ENCODE measurements around the gene ISG15. TPM values are rescaled to one million over a fixed set of nuclear protein-coding genes. Genes with fewer than 3 reads are reported as not detected.

ISG15 gene
- total RNA-seq, 1 experiment from 2014 or later = 63.1 TPM

GRCh38 chr1:970242-970972 is 42.9 kb upstream of the ISG15 start:
- CTCF ChIA-PET = no interaction called here
- no peak overlapping the region for H3K4me3 ChIP-seq (ENCODE audit: low read depth, low read length)
- no peaks in the 10 kb centered on the region for H3K27me3 Mint-ChIP-seq (ENCODE audit: insufficient read depth, unreplicated experiment)
- POLR2A ChIA-PET = no interaction called here
- H3K4me1 Mint-ChIP-seq (ENCODE audit: low read depth, unreplicated experiment) = peaks cover 5% of the 10 kb centered on the region
- no peaks in the 10 kb centered on the region for H3K36me3 ChIP-seq (ENCODE audit: control insufficient read depth, insufficient read depth, low read length)
- H3K27ac Mint-ChIP-seq (ENCODE audit: unreplicated experiment) = no peak overlapping the region
- no TSS peak for BruUV-seq (replicated peaks)
- no peak for DNase-seq
- TF ChIP-seq CTCF (IDR thresholded peaks at IDR 0.05; ENCODE audit: insufficient read depth in 1 of 2, low read depth in 1 of 2, low read length in 1 of 2, severe bottlenecking in 1 of 2, unreplicated experiment in 1 of 2) = no peak
- H3K4me3 Mint-ChIP-seq (ENCODE audit: unreplicated experiment) = no peak overlapping the region
- no peaks in the 10 kb centered on the region for H3K36me3 Mint-ChIP-seq (ENCODE audit: insufficient read depth, unreplicated experiment)
- intact Hi-C loops (cut with micrococcal nuclease; ENCODE audit: unreplicated experiment) = no loop called here
- H3K9me3 ChIP-seq = no peaks in the 10 kb centered on the region
- H3K9me3 Mint-ChIP-seq (ENCODE audit: unreplicated experiment) = no peaks in the 10 kb centered on the region
- H3K4me1 ChIP-seq = peaks cover 6% of the 10 kb centered on the region
- no peaks in the 10 kb centered on the region for H3K27me3 ChIP-seq (replicated peaks; ENCODE audit: control insufficient read depth, insufficient read depth, low read length)

- no peaks in the 10 kb centered on the region for H3K9me3 Mint-ChIP-seq (ENCODE audit: unreplicated experiment)
- TF ChIP-seq CTCF (IDR thresholded peaks at IDR 0.05; ENCODE audit: insufficient read depth in 1 of 2, low read depth in 1 of 2, low read length in 1 of 2, severe bottlenecking in 1 of 2, unreplicated experiment in 1 of 2) = no peak
- no peak overlapping the region for H3K4me3 Mint-ChIP-seq (ENCODE audit: unreplicated experiment)
- Histone ChIP-seq H3K27me3 (replicated peaks; ENCODE audit: control insufficient read depth, insufficient read depth, low read length) (no peaks in the 10 kb centered on the region), H3K4me1 (peaks cover 5% of the 10 kb centered on the region), H3K9me3 (no peaks in the 10 kb centered on the region), H3K4me3 (ENCODE audit: low read depth, low read length) (no peak overlapping the region), H3K36me3 (ENCODE audit: control insufficient read depth, insufficient read depth, low read length) (no peaks in the 10 kb centered on the region)
- ChIA-PET POLR2A (no interaction called here), CTCF (no interaction called here)
- H3K27me3 Mint-ChIP-seq (ENCODE audit: insufficient read depth, unreplicated experiment) = no peaks in the 10 kb centered on the region
- H3K36me3 Mint-ChIP-seq (ENCODE audit: insufficient read depth, unreplicated experiment) = no peaks in the 10 kb centered on the region
- intact Hi-C loops (cut with micrococcal nuclease; ENCODE audit: unreplicated experiment) = no loop called here
- no peak overlapping the region for H3K27ac Mint-ChIP-seq (ENCODE audit: unreplicated experiment)
- no peak for DNase-seq
- no TSS peak for BruUV-seq (replicated peaks)
- H3K4me1 Mint-ChIP-seq (ENCODE audit: low read depth, unreplicated experiment) = peaks cover 5% of the 10 kb centered on the region
Observed at GRCh38 chr1:970973-971730, 42.1 kb upstream of the ISG15 start.

GRCh38 chr1:971751-972506 is 41.4 kb upstream of the ISG15 start:
- Mint-ChIP-seq H3K27me3 (ENCODE audit: insufficient read depth, unreplicated experiment) (no peaks in the 10 kb centered on the region), H3K27ac (ENCODE audit: unreplicated experiment) (no peak overlapping the region), H3K4me3 (ENCODE audit: unreplicated experiment) (no peak overlapping the region), H3K4me1 (ENCODE audit: low read depth, unreplicated experiment) (peaks cover 5% of the 10 kb centered on the region), H3K36me3 (ENCODE audit: insufficient read depth, unreplicated experiment) (no peaks in the 10 kb centered on the region), H3K9me3 (ENCODE audit: unreplicated experiment) (no peaks in the 10 kb centered on the region)
- ChIA-PET POLR2A (no interaction called here), CTCF (no interaction called here)
- H3K4me3 ChIP-seq (ENCODE audit: low read depth, low read length) = no peak overlapping the region
- no peak for DNase-seq
- peaks cover 5% of the 10 kb centered on the region; the same call in 1 of the 2 replicates for H3K4me1 ChIP-seq
- TF ChIP-seq CTCF (IDR thresholded peaks at IDR 0.05; ENCODE audit: insufficient read depth in 1 of 2, low read depth in 1 of 2, low read length in 1 of 2, severe bottlenecking in 1 of 2, unreplicated experiment in 1 of 2) = no peak
- H3K27me3 ChIP-seq (replicated peaks; ENCODE audit: control insufficient read depth, insufficient read depth, low read length) = no peaks in the 10 kb centered on the region
- H3K36me3 ChIP-seq (ENCODE audit: control insufficient read depth, insufficient read depth, low read length) = no peaks in the 10 kb centered on the region
- BruUV-seq (replicated peaks) = no TSS peak
- intact Hi-C loops (cut with micrococcal nuclease; ENCODE audit: unreplicated experiment) = no loop called here
- no peaks in the 10 kb centered on the region for H3K9me3 ChIP-seq
